Muscle of arm (tissue), 12 donors: Measurements from ENCODE around the gene PCBP4. TPM values are rescaled to one million over a fixed set of nuclear protein-coding genes. Genes with fewer than 3 reads are reported as not detected.
"Not testable (repeated sequence)": the region's sequence is repeated elsewhere in the genome, so short reads cannot be mapped to it uniquely, and the experiment has no call there.

Experiments used
- DNase-seq: peaks from one replicate; pipeline ENCODE4 v3.0.0-alpha.2; 2013
- polyA plus RNA-seq, 12 donors: library from polyadenylated mRNA; unstranded; fragments of 120-200 nt; gene quantifications; one replicate each; pipeline ENCODE4 v1.2.1, GENCODE V29; 2013; ENCODE audit not compliant: insufficient read length in 12 of 12

PCBP4 gene
- polyA plus RNA-seq, 12 donors: 45.3 to 71.8 (median 56.8) TPM; not detected in 1

- DNase-seq: peak; percentile 100
Measured at GRCh38 chr3:51941798-51942602, 25.3 kb downstream of the PCBP4 start, which contains the start of the genes PARP3 and RRP9. Gene PARP3 (plus strand): TSS chr3:51942363. CDS start chr3:51943356, 993 bp downstream. Gene RRP9 (minus strand): TSS chr3:51941904. CDS start chr3:51941867, 37 bp downstream.

GRCh38 chr3:51941463-51941797 is 25.8 kb downstream of the PCBP4 start:
- no peak for DNase-seq

GRCh38 chr3:51940648-51941462 is 26.4 kb downstream of the PCBP4 start:
- DNase-seq: no peak

GRCh38 chr3:51938780-51939425 is 28.4 kb downstream of the PCBP4 start:
- DNase-seq: no peak

GRCh38 chr3:51937611-51938450 is 29.4 kb downstream of the PCBP4 start:
- DNase-seq: no peak

- DNase-seq: no peak
Measured at GRCh38 chr3:51937014-51937413, 30.2 kb downstream of the PCBP4 start.

GRCh38 chr3:51935886-51936755 is 31.1 kb downstream of the PCBP4 start:
- no peak for DNase-seq

GRCh38 chr3:51934991-51935885 is 32.0 kb downstream of the PCBP4 start:
- no peak for DNase-seq

- no peak for DNase-seq
Measured at GRCh38 chr3:51934139-51934850, 33.0 kb downstream of the PCBP4 start.

GRCh38 chr3:51933471-51934138 is 33.6 kb downstream of the PCBP4 start:
- no peak for DNase-seq

GRCh38 chr3:51932471-51933370 is 34.5 kb downstream of the PCBP4 start:
- DNase-seq: no peak

GRCh38 chr3:51931756-51932155 is 35.5 kb downstream of the PCBP4 start:
- no peak for DNase-seq

GRCh38 chr3:51930439-51930838 is 36.8 kb downstream of the PCBP4 start:
- DNase-seq: no peak

- no peak for DNase-seq
Measured at GRCh38 chr3:51929420-51930003, 37.7 kb downstream of the PCBP4 start.

GRCh38 chr3:51928981-51929380 is 38.3 kb downstream of the PCBP4 start:
- not testable (repeated sequence) for DNase-seq

GRCh38 chr3:51928438-51928837 is 38.8 kb downstream of the PCBP4 start:
- DNase-seq: no peak
